ENCODE results near the gene TAPBPL. TPM values are rescaled to one million over a fixed set of nuclear protein-coding genes. Genes with fewer than 3 reads are reported as not detected.

TAPBPL gene
- total and polyA plus RNA-seq, 2 of the 4 experiments (the other 2 are of a cell fraction): 3.4 to 12.1 TPM

GRCh38 chr12:6471989-6472360, 20.1 kb downstream of the TAPBPL start:
- H3K9me1 ChIP-seq (ENCODE audit: insufficient read depth, low read length): peaks cover 6% of the 10 kb centered on the region; the same call in 1 of the 2 replicates
- BruUV-seq (replicated peaks): no TSS peak
- no peak overlapping the region for H3K23ac ChIP-seq (ENCODE audit: low read depth, low read length)
- no peak overlapping the region for H3K4ac ChIP-seq (ENCODE audit: low read depth, low read length)
- DNase-seq (no peak), ATAC-seq (ENCODE audit: low read depth) (no peak)
- no peak overlapping the region for H2BK5ac ChIP-seq (ENCODE audit: low read depth, low read length, poor library complexity, severe bottlenecking)
- H3K4me1 ChIP-seq (ENCODE audit: control insufficient read depth, insufficient read depth, low read length): peaks cover 4% of the 10 kb centered on the region
- no CpG with 5 or more reads among the region's 1 CpG for whole genome bisulfite sequencing, 2 experiments (ENCODE audit: extremely low coverage in 2 of 2, insufficient read length in 1 of 2)
- intact Hi-C loops (cut with micrococcal nuclease): loop anchor here (2.0 kb wide), 1 partner anchor 69 kb away; no protein-coding TSS in a partner anchor
- no peak overlapping the region for H3K18ac ChIP-seq (ENCODE audit: low read depth, low read length)
- no peak overlapping the region for H3K4me3 ChIP-seq (ENCODE audit: insufficient read depth, low read depth, low read length)
- ChIA-PET CTCF (interaction anchor here (0.6 kb wide), 1 partner anchor 82 kb away, joined by 7 read pairs; no protein-coding TSS in a partner anchor), POLR2A (ENCODE audit: unreplicated experiment) (no interaction called here)
- no peak overlapping the region for H2AK5ac ChIP-seq (ENCODE audit: low read depth, low read length)
- H4K5ac ChIP-seq (ENCODE audit: low read depth, low read length): no peak overlapping the region
- no peak overlapping the region for H2AFZ ChIP-seq (replicated peaks; ENCODE audit: low read length, poor library complexity)
- H2BK120ac ChIP-seq (ENCODE audit: low read depth, low read length): no peak overlapping the region
- H3K9ac ChIP-seq (ENCODE audit: low read depth, low read length): no peak overlapping the region
- H3K27ac ChIP-seq (ENCODE audit: insufficient read depth, low read length): no peak overlapping the region
- H2AK9ac ChIP-seq (replicated peaks; ENCODE audit: low read depth, low read length, poor library complexity): no peak overlapping the region
- H4K91ac ChIP-seq (ENCODE audit: insufficient read depth, low read depth, low read length): no peak overlapping the region
- no peaks in the 10 kb centered on the region for H3K36me3 ChIP-seq (ENCODE audit: control insufficient read depth, insufficient read depth, low read length)
- no peak overlapping the region for H3K14ac ChIP-seq (replicated peaks; ENCODE audit: low read depth, low read length)
- H3K27me3 ChIP-seq (ENCODE audit: control insufficient read depth, insufficient read depth, low read length): no peaks in the 10 kb centered on the region
- in situ Hi-C loops (cut with MboI; ENCODE audit: low sequenced_read_pairs): loop anchor here (25.0 kb wide), 1 partner anchor 285 kb away; no protein-coding TSS in a partner anchor
- no peaks in the 10 kb centered on the region for H3K9me3 ChIP-seq (ENCODE audit: control insufficient read depth, insufficient read depth, low read length)
- H4K8ac ChIP-seq (ENCODE audit: low read depth in 2 of 2, low read length in 2 of 2): peak overlapping the region in 1 of 2 experiments; percentile 32; a peak in 1 of 4 replicates
- H2BK20ac ChIP-seq (ENCODE audit: low read depth, low read length): no peak overlapping the region
- dilution Hi-C loops (cut with HindIII; ENCODE audit: low sequenced_read_pairs, unreplicated experiment): no loop called here
- 0 out of 2 replicates have a peak, but pooled peaks have one; percentile 21 for TF ChIP-seq CEBPB (IDR thresholded peaks at IDR 0.05; ENCODE audit: low read depth, low read length)
- no peak for TF ChIP-seq FOS (IDR thresholded peaks at IDR 0.05; ENCODE audit: low read depth, low read length)
- no peak for TF ChIP-seq NFE2L2 (IDR thresholded peaks at IDR 0.05; ENCODE audit: low read depth, low read length)
- peaks cover 15% of the 10 kb centered on the region for H4K20me1 ChIP-seq (ENCODE audit: insufficient read depth, low read length)
- H3K79me1 ChIP-seq (ENCODE audit: low read depth in 1 of 2, low read length in 2 of 2): peaks cover 8 to 26% of the 10 kb centered on the region in 2 experiments
- no peak overlapping the region for H2BK15ac ChIP-seq (ENCODE audit: low read depth, low read length)
- H3K4me2 ChIP-seq (ENCODE audit: low read depth, low read length): no peak overlapping the region
- no peak overlapping the region for H3K56ac ChIP-seq (ENCODE audit: extremely low read depth, insufficient read depth, low read length)
